GDM1 (cell line): Measurements from ENCODE around the gene MTO1.
"Not testable (repeated sequence)": the region's sequence is repeated elsewhere in the genome, so short reads cannot be mapped to it uniquely, and the experiment has no call there.

Source experiments
- DNase-seq: peaks from one replicate; lab custom pipeline; 2025; lab: John Stamatoyannopoulos, UW

Gene MTO1

DNA sequence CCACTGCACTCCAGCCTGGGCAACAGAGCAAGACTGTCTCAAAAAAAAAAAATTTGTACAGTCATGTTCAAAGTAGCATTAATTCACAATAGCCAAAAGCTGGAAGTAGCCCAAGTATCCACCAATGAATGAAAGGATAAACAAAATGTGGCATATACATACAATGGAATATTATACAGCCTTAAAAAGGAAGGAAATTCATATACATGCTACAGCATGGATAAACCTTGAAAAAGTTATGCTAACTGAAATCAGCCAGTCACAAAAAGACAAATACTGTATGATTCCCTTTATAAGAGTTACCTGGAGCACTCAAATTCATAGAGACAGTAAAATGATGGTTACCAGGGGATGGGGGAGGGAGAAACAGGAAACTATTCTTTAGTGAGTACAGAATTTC is 43.6 kb downstream of the MTO1 start:
- DNase-seq = no peak

DNA sequence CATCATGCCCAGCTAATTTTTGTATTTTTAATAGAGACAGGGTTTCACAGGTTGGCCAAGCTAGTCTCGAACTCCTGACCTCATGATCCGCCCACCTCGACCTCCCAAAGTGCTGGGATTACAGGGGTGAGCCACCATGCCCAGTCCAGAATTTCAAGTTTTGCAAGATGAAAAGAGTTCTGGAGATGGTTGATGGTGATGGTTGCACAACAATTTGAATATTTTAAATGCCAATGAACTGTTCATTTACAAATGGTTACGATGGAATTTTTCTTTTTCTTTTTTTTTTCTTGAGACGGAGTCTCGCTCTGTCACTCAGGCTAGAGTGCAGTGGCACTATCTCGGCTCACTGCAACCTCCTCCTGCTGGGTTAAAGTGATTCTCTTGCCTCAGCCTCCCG is 44.2 kb downstream of the MTO1 start:
- DNase-seq = not testable (repeated sequence)

GRCh38 chr6:73506246-73506645 is 44.7 kb downstream of the MTO1 start:
- no peak for DNase-seq

- DNase-seq = no peak
Measured at GRCh38 chr6:73508776-73509175, 47.2 kb downstream of the MTO1 start.

DNA sequence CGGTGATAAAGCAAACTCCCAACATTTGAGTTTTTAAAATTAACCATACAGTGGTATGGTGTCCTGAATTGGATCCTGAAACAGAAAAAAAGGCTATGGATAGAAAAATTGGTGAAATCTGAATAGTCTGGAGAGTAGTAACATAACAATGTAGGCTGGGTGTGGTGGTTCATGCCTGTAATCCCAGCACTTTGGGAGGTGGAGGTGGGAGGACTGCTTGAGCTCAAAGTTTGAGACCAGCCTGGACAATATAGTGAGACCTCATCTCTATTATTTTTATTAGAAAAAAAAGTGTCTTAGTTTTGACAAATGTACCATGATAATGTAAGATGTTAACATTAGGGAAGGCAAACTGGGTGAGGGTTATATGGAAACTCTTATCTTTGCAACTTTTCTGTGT is 48.3 kb downstream of the MTO1 start:
- no peak for DNase-seq

- DNase-seq = no peak
Measured at GRCh38 chr6:73511796-73512195, 50.3 kb downstream of the MTO1 start.

- no peak for DNase-seq
Measured at GRCh38 chr6:73513496-73513854, 51.9 kb downstream of the MTO1 start.

DNA sequence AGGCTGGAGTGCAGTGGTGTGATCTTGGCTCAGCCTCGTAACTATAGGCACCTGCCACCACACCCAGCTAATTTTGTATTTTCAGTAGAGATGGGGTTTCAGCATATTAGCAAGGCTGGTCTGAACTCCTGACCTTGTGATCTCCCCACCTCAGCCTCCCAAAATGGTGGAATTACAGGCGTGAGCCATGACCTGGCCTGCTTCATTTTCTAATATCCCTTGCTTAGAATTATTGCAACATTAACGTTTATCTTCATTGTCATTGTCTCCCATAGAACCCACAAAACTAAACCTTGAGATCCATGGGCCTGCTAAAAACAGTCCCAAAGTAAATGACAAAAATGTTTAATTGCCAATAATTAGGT is 53.2 kb downstream of the MTO1 start:
- DNase-seq = no peak

DNA sequence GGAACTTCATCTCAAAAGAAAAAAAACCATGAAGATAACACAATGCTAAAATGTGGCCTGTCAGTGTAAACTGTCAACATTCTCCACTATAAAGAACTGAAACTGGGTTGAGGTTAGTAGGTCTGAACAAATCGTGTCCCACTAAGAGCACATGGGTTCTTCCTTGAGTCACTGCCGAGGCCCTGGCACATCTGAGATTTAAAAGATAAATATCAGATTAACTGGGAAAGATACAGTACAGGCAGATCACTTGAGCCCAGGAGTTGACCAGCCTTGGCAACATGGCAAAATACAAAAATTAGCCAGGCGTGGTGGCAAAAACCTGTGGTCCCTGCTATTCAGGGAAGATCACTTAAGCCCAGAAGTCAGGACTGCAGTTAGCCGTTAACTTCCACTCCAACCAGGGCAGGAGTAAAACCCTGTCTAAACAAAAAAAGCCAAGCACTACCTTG is 53.7 kb downstream of the MTO1 start:
- DNase-seq = no peak

DNA sequence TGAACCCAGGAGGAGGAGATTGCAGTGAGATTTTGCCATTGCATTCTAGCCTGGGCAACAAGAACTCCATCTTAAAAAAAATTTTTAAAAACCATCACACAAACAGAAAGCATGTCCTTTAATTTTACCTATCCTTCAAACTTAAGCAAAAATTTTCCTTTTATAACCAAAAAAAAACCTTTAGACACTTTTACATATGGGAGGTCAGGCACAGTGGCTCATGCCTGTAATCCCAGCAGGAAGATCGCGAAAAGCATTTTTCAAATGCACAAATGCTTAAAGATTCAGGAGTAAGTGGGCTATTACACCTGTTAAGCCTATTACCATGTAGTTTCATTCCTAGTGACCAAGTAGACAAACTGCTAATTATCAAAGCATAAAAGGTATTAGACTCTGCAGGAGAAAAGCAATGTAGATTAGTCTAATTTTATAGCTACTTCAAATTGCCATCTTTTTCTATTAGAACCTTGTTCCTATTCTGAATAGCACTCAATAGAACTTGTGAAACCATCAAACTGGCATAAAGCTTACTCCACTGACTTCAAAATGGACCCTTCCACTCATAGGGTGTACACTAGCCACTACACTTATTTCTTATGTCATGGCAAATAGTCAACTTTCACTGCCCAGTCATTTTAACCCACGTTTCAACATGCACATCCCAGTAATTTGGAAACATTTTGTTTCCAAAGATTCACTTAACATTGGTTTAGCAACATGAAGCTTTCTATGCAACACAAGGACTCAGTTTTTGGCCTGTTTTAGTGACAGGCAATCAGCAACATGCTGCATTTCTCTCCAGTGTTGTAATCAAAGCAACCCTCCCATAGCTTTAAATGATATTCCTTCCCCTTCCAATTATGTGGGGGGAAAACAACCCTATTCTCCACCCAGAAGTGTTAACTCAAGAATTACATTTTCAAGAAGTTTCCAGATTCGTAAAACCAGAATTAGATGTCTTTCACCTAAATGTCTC is 55.3 kb downstream of the MTO1 start:
- DNase-seq = no peak

- DNase-seq = not testable (repeated sequence)
Measured at GRCh38 chr6:73518100-73518981, 56.8 kb downstream of the MTO1 start.

GRCh38 chr6:73518982-73519881 is 57.7 kb downstream of the MTO1 start:
- DNase-seq = not testable (repeated sequence)

GRCh38 chr6:73519926-73520687 is 58.6 kb downstream of the MTO1 start:
- DNase-seq = peak; percentile 34

GRCh38 chr6:73520688-73521350 is 59.3 kb downstream of the MTO1 start, which contains the start of gene EEF1A1:
Gene EEF1A1, minus strand, starts transcription at chr6:73521032. Its CDS starts 1,006 bp downstream, at chr6:73520026.
- peak; percentile 99 for DNase-seq

DNA sequence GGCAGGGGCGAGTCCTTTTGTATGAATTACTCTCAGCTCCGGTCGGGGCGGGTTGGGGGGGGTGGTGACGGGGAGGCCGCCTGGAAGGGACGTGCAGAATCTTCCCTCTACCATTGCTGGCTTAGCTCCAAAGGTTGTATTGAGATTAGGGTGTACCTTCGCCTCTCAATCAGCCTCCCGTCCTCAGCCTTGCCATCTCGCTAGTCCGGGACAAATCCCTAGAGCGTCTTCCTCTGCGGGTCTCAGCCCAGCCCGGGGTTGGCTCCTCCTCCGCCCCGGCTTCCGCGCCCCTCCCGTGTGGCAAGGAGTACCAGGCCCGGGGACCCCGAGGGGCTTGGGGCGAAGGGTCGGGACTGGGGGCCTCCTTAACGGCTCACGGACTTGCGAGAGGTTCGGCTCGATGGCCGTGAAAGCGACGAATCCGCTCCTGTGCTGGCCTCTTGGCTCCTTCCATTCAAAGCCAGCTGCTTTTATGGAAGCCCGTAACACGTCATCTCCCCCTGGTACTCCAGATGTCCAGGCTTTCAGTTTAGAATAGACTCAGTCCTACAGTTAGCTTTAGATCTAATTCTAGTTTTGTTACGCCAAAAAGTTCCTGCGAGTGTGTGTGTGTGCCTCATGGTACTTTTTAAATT is 59.9 kb downstream of the MTO1 start:
- no peak for DNase-seq

- peak; percentile 75 for DNase-seq
Measured at GRCh38 chr6:73523434-73524123, 62.0 kb downstream of the MTO1 start.

- no peak for DNase-seq
Measured at GRCh38 chr6:73525546-73526330, 64.2 kb downstream of the MTO1 start.

- no peak for DNase-seq
Measured at GRCh38 chr6:73528897-73529296, 67.4 kb downstream of the MTO1 start.
